ENCODE results near the gene CNKSR3. TPM values are rescaled to one million over a fixed set of nuclear protein-coding genes. Genes with fewer than 3 reads are reported as not detected.

The CNKSR3 gene
- total RNA-seq, 4 donors from 2014 or later, result 11.7 to 22.7 (median 13.7) TPM

GRCh38 chr6:154498340-154498934, 12.0 kb downstream of the CNKSR3 start:
- Histone ChIP-seq H3K4me1 (peaks cover 0 to 27% (median 0%) of the 10 kb centered on the region in 4 donors), H3K27me3 (no peaks in the 10 kb centered on the region), H3K9me3 (no peaks in the 10 kb centered on the region), H3K36me3 (no peaks in the 10 kb centered on the region), H3K27ac (no peak overlapping the region), H3K4me3 (no peak overlapping the region)
- no peak for TF ChIP-seq CTCF (IDR thresholded peaks at IDR 0.05)
- no peak for TF ChIP-seq EP300 (IDR thresholded peaks at IDR 0.05)
- no peak for TF ChIP-seq POLR2A (IDR thresholded peaks at IDR 0.05)
- WGBS, 2 donors, result 74 to 81% methylated on average over 6 of the region's 6 CpGs
- no peak for DNase-seq (ENCODE audit: low spot score in 2 of 2)

- Histone ChIP-seq H3K36me3 (no peaks in the 10 kb centered on the region), H3K9me3 (no peaks in the 10 kb centered on the region), H3K4me1 (peaks cover 0 to 27% (median 0%) of the 10 kb centered on the region in 4 donors), H3K27me3 (no peaks in the 10 kb centered on the region), H3K4me3 (no peak overlapping the region), H3K27ac (no peak overlapping the region)
- WGBS, 2 donors, result 87 to 94% methylated on average over 16 of the region's 16 CpGs
- no peak for DNase-seq (ENCODE audit: low spot score in 2 of 2)
- TF ChIP-seq EP300 (IDR thresholded peaks at IDR 0.05), result no peak
- TF ChIP-seq POLR2A (IDR thresholded peaks at IDR 0.05), result no peak
- TF ChIP-seq CTCF (IDR thresholded peaks at IDR 0.05), result no peak
Measured at GRCh38 chr6:154496793-154497517, 13.5 kb downstream of the CNKSR3 start.

GRCh38 chr6:154496186-154496585, 14.3 kb downstream of the CNKSR3 start:
- Histone ChIP-seq H3K36me3 (no peaks in the 10 kb centered on the region), H3K4me3 (no peak overlapping the region), H3K27me3 (no peaks in the 10 kb centered on the region), H3K9me3 (no peaks in the 10 kb centered on the region), H3K27ac (no peak overlapping the region), H3K4me1 (peaks cover 0 to 29% (median 3%) of the 10 kb centered on the region in 4 donors)
- DNase-seq (ENCODE audit: low spot score in 2 of 2), result no peak
- TF ChIP-seq POLR2A (IDR thresholded peaks at IDR 0.05) (no peak), EP300 (IDR thresholded peaks at IDR 0.05) (no peak), CTCF (IDR thresholded peaks at IDR 0.05) (no peak)
- 61 to 71% methylated on average over 4 of the region's 4 CpGs for WGBS, 2 donors

GRCh38 chr6:154494592-154495311, 15.7 kb downstream of the CNKSR3 start:
- H3K27ac ChIP-seq, result no peak overlapping the region
- no peak overlapping the region for H3K4me3 ChIP-seq
- no peaks in the 10 kb centered on the region for H3K36me3 ChIP-seq
- H3K9me3 ChIP-seq, result no peaks in the 10 kb centered on the region
- no peak for TF ChIP-seq EP300 (IDR thresholded peaks at IDR 0.05)
- TF ChIP-seq CTCF (IDR thresholded peaks at IDR 0.05), result no peak
- TF ChIP-seq POLR2A (IDR thresholded peaks at IDR 0.05), result no peak
- 70 to 78% methylated on average over 5 of the region's 5 CpGs for WGBS, 2 donors
- peaks cover 0 to 14% (median 3%) of the 10 kb centered on the region in 4 donors for H3K4me1 ChIP-seq
- DNase-seq (ENCODE audit: low spot score in 2 of 2), result no peak
- H3K27me3 ChIP-seq, result no peaks in the 10 kb centered on the region
